HepG2 (cell line): ENCODE measurements around the gene CHST14. TPM values are rescaled to one million over a fixed set of nuclear protein-coding genes. Genes with fewer than 3 reads are reported as not detected.

Source experiments
- ARNTL ChIP-seq: sonication (generic); formaldehyde crosslinking; IDR thresholded peaks from 2 replicates; pipeline ENCODE4 v1.4.0; 2020; ENCODE audit warnings: mild to moderate bottlenecking, missing genetic modification reagents
- NBN ChIP-seq: fragments of 450-650 bp; conservative IDR thresholded peaks from 2 replicates; pipeline ENCODE4 v1.6.1; 2017
- SMYD3 ChIP-seq: sonication (generic); formaldehyde crosslinking; IDR thresholded peaks from 2 replicates; pipeline ENCODE4 v1.8.1; 2023; ENCODE audit warnings: mild to moderate bottlenecking, missing genetic modification reagents
- SOX13 ChIP-seq, 3 experiments: fragments of 450-650 bp in 1 of 3; sonication (generic) in 1 of 3; formaldehyde crosslinking in 1 of 3; IDR thresholded peaks in 2 of 3; conservative IDR thresholded peaks in 1 of 3; 2 replicates each; pipeline versions ENCODE4 v1.5.0 to v1.6.1; 2016 to 2020; ENCODE audit warnings: antibody characterized with exemption in 1 of 3, mild to moderate bottlenecking in 1 of 3, missing compliant biosample characterization in 1 of 3, missing genetic modification reagents in 1 of 3, moderate library complexity in 1 of 3
- ZNF547 ChIP-seq: sonication (generic); formaldehyde crosslinking; IDR thresholded peaks from 2 replicates; pipeline ENCODE4 v1.5.1; 2020; ENCODE audit warnings: mild to moderate bottlenecking, missing genetic modification reagents
- ZNF616 ChIP-seq: sonication (generic); formaldehyde crosslinking; IDR thresholded peaks from 2 replicates; pipeline ENCODE4 v1.5.0; 2020; ENCODE audit warnings: low read depth, mild to moderate bottlenecking, missing genetic modification reagents
- ZNF776 ChIP-seq: sonication (generic); formaldehyde crosslinking; IDR thresholded peaks from 2 replicates; pipeline ENCODE4 v1.4.0; 2020; ENCODE audit warnings: mild to moderate bottlenecking, missing genetic modification reagents
- polyA plus RNA-seq, 8 experiments: library from polyadenylated mRNA; depleted of rRNA in 3 of 8; stranded (reverse) in 7 of 8; unstranded in 1 of 8; fragments of >200 nt; fragmentation: Illumina TruSeq in 4 of 8; extraction: Trizol in 4 of 8; gene quantifications; 2 replicates each; pipeline versions ENCODE4 v1.2.1 to v1.2.3, GENCODE V29; 2011 to 2016; ENCODE audit warnings: low read depth in 4 of 8, missing spikeins in 1 of 8, mixed read lengths in 1 of 8; ENCODE audit not compliant: insufficient read depth in 1 of 8
- total RNA-seq, 5 experiments: library from RNA; depleted of rRNA; stranded (reverse); fragments of >200 nt; fragmentation: Illumina TruSeq; extraction: Trizol; gene quantifications; 2 replicates each; pipeline ENCODE4 v1.2.3, GENCODE V29; 2016; ENCODE audit warnings: low read depth in 1 of 5
- TF ChIP-seq, protein P1 (sequence below): sonication (generic); formaldehyde crosslinking; IDR thresholded peaks from 2 replicates; pipeline ENCODE4; 2020; ENCODE audit warnings: missing genetic modification reagents, mild to moderate bottlenecking, borderline replicate concordance
- TF ChIP-seq, protein P2 (sequence below): sonication (generic); formaldehyde crosslinking; IDR thresholded peaks from 2 replicates; pipeline ENCODE4 v1.4.0; 2020; ENCODE audit warnings: missing genetic modification reagents
- TF ChIP-seq, protein P3 (sequence below): sonication (generic); formaldehyde crosslinking; IDR thresholded peaks from 2 replicates; pipeline ENCODE4 v1.4.0; 2020; ENCODE audit warnings: missing genetic modification reagents, borderline replicate concordance
- TF ChIP-seq, protein P4 (sequence below): sonication (generic); formaldehyde crosslinking; IDR thresholded peaks from 2 replicates; pipeline ENCODE4 v1.5.0; 2020; ENCODE audit warnings: mild to moderate bottlenecking, missing genetic modification reagents

CHST14 gene
- total and polyA plus RNA-seq, 2 of the 13 experiments (the other 11 are each of a cell fraction or from before 2014, with no cell fraction given): 8.9 to 12.4 TPM

DNA sequence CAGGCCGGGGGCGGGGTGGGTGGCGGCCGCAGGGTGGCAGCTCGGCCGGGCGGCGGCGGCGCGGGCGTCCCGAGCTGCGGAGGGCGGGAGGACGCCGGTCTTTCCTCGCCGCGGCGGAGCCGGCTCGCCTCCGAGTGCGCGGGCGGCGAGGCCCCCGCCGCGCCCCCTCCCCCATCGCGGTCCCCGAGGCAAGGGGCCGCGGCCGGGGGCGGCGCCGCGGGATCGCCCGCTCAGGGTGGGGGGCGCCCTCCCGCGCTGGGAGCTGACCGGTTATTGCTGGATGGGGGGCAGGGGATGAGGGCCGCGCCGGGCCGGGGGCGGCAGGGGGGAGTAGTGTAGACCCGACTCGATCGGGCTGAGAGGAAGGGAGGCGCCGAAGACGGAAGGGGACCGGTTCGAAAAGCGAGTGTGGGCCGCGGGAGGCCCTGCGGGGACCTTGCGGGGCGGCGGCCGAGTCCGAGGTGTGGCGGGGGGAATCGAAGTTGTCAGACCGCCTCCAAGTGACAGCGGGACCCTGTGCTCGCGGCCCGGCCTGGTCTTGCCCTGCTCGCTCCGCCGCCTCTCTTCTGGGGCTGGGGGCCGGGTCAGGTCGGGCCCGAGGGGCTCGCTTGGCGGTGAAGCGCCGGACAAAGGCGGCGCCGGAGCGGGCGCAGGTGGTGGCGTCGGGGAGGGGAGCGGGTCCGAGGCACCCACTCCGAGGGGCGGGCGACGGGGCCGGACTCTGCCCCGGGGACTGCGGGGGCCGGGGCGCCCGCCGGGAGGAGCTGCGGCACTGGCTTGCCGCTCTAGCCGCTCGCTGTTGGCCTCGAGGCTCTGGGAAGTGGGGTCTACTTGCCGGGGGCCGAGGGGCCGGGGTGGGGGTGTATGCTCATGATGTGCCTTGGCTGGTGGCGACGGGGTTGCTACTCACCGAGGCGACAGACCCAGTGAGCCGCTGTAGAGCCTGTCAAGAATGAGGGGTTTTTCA lies 28.9 kb upstream of the CHST14 start (continued):
- TF ChIP-seq SOX13 (IDR thresholded peaks at IDR 0.05): no peak
- no peak for TF ChIP-seq SOX13 (CRISPR knock-in tag; conservative IDR thresholded peaks at IDR 0.05 in 1 of 2, IDR thresholded peaks at IDR 0.05 in 1 of 2)
- TF ChIP-seq, protein P1, sequence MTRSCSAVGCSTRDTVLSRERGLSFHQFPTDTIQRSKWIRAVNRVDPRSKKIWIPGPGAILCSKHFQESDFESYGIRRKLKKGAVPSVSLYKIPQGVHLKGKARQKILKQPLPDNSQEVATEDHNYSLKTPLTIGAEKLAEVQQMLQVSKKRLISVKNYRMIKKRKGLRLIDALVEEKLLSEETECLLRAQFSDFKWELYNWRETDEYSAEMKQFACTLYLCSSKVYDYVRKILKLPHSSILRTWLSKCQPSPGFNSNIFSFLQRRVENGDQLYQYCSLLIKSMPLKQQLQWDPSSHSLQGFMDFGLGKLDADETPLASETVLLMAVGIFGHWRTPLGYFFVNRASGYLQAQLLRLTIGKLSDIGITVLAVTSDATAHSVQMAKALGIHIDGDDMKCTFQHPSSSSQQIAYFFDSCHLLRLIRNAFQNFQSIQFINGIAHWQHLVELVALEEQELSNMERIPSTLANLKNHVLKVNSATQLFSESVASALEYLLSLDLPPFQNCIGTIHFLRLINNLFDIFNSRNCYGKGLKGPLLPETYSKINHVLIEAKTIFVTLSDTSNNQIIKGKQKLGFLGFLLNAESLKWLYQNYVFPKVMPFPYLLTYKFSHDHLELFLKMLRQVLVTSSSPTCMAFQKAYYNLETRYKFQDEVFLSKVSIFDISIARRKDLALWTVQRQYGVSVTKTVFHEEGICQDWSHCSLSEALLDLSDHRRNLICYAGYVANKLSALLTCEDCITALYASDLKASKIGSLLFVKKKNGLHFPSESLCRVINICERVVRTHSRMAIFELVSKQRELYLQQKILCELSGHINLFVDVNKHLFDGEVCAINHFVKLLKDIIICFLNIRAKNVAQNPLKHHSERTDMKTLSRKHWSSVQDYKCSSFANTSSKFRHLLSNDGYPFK (CRISPR knock-in tag): no peak
- no peak for TF ChIP-seq ZNF776 (CRISPR knock-in tag)
- TF ChIP-seq, protein P2, sequence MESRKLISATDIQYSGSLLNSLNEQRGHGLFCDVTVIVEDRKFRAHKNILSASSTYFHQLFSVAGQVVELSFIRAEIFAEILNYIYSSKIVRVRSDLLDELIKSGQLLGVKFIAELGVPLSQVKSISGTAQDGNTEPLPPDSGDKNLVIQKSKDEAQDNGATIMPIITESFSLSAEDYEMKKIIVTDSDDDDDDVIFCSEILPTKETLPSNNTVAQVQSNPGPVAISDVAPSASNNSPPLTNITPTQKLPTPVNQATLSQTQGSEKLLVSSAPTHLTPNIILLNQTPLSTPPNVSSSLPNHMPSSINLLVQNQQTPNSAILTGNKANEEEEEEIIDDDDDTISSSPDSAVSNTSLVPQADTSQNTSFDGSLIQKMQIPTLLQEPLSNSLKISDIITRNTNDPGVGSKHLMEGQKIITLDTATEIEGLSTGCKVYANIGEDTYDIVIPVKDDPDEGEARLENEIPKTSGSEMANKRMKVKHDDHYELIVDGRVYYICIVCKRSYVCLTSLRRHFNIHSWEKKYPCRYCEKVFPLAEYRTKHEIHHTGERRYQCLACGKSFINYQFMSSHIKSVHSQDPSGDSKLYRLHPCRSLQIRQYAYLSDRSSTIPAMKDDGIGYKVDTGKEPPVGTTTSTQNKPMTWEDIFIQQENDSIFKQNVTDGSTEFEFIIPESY (CRISPR knock-in tag): no peak
- TF ChIP-seq, protein P3, sequence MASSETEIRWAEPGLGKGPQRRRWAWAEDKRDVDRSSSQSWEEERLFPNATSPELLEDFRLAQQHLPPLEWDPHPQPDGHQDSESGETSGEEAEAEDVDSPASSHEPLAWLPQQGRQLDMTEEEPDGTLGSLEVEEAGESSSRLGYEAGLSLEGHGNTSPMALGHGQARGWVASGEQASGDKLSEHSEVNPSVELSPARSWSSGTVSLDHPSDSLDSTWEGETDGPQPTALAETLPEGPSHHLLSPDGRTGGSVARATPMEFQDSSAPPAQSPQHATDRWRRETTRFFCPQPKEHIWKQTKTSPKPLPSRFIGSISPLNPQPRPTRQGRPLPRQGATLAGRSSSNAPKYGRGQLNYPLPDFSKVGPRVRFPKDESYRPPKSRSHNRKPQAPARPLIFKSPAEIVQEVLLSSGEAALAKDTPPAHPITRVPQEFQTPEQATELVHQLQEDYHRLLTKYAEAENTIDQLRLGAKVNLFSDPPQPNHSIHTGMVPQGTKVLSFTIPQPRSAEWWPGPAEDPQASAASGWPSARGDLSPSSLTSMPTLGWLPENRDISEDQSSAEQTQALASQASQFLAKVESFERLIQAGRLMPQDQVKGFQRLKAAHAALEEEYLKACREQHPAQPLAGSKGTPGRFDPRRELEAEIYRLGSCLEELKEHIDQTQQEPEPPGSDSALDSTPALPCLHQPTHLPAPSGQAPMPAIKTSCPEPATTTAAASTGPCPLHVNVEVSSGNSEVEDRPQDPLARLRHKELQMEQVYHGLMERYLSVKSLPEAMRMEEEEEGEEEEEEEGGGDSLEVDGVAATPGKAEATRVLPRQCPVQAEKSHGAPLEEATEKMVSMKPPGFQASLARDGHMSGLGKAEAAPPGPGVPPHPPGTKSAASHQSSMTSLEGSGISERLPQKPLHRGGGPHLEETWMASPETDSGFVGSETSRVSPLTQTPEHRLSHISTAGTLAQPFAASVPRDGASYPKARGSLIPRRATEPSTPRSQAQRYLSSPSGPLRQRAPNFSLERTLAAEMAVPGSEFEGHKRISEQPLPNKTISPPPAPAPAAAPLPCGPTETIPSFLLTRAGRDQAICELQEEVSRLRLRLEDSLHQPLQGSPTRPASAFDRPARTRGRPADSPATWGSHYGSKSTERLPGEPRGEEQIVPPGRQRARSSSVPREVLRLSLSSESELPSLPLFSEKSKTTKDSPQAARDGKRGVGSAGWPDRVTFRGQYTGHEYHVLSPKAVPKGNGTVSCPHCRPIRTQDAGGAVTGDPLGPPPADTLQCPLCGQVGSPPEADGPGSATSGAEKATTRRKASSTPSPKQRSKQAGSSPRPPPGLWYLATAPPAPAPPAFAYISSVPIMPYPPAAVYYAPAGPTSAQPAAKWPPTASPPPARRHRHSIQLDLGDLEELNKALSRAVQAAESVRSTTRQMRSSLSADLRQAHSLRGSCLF (CRISPR knock-in tag): no peak
- 0 out of 2 replicates have a peak, but pooled peaks have one; percentile 42 for TF ChIP-seq ZNF547 (CRISPR knock-in tag)
- TF ChIP-seq SMYD3 (CRISPR knock-in tag): no peak
- no peak for TF ChIP-seq ZNF616 (CRISPR knock-in tag)
- TF ChIP-seq ARNTL (CRISPR knock-in tag): no peak
- TF ChIP-seq NBN: no peak
- TF ChIP-seq, protein P4, sequence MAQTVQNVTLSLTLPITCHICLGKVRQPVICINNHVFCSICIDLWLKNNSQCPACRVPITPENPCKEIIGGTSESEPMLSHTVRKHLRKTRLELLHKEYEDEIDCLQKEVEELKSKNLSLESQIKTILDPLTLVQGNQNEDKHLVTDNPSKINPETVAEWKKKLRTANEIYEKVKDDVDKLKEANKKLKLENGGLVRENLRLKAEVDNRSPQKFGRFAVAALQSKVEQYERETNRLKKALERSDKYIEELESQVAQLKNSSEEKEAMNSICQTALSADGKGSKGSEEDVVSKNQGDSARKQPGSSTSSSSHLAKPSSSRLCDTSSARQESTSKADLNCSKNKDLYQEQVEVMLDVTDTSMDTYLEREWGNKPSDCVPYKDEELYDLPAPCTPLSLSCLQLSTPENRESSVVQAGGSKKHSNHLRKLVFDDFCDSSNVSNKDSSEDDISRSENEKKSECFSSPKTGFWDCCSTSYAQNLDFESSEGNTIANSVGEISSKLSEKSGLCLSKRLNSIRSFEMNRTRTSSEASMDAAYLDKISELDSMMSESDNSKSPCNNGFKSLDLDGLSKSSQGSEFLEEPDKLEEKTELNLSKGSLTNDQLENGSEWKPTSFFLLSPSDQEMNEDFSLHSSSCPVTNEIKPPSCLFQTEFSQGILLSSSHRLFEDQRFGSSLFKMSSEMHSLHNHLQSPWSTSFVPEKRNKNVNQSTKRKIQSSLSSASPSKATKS (CRISPR knock-in tag): no peak
